ENCODE measurements around the gene DNM3.

DNA sequence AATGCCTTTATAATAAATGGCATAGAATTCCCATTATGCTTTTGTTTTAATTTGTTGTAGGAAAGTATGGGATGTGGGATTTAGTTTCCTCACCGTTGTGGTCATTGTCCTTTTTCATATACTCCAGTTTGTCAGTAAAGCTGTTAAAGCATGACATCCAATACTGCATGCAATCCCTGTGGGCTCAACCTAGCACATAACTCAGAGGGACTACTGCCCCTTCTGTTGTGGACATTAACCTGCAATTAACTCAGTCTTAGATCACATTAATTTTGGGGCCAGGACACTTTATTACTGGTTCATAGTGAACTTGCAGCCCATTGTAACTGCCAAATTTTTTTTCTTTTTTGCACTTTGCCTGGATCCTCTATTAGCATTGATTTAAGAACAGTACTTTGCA, 112.5 kb downstream of the DNM3 start:
- TF ChIP-seq, protein P1, sequence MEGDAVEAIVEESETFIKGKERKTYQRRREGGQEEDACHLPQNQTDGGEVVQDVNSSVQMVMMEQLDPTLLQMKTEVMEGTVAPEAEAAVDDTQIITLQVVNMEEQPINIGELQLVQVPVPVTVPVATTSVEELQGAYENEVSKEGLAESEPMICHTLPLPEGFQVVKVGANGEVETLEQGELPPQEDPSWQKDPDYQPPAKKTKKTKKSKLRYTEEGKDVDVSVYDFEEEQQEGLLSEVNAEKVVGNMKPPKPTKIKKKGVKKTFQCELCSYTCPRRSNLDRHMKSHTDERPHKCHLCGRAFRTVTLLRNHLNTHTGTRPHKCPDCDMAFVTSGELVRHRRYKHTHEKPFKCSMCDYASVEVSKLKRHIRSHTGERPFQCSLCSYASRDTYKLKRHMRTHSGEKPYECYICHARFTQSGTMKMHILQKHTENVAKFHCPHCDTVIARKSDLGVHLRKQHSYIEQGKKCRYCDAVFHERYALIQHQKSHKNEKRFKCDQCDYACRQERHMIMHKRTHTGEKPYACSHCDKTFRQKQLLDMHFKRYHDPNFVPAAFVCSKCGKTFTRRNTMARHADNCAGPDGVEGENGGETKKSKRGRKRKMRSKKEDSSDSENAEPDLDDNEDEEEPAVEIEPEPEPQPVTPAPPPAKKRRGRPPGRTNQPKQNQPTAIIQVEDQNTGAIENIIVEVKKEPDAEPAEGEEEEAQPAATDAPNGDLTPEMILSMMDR (IDR thresholded peaks at IDR 0.05), result no peak
- TF ChIP-seq POLR2AphosphoS5 (IDR thresholded peaks at IDR 0.05), result no peak
